ENCODE results near the gene RAB3A.
A peak's percentile ranks its signal among the peaks of the same experiment; 100 is the strongest.

Gene RAB3A

GRCh38 chr19:18203863-18204393, at the start of gene RAB3A:
Gene RAB3A, minus strand, starts transcription at chr19:18204042. Its CDS starts 1,302 bp downstream, at chr19:18202740.
- DNase-seq: peak; percentile 100

- no peak for DNase-seq
Measured at GRCh38 chr19:18253130-18253529, 49.3 kb upstream of the RAB3A start.

- DNase-seq: no peak
Measured at GRCh38 chr19:18252370-18252717, 48.5 kb upstream of the RAB3A start.

GRCh38 chr19:18251587-18252369, 47.9 kb upstream of the RAB3A start:
- DNase-seq: peak; percentile 84

- no peak for DNase-seq
Measured at GRCh38 chr19:18249834-18250233, 46.0 kb upstream of the RAB3A start.

- DNase-seq: no peak
Measured at GRCh38 chr19:18245297-18245696, 41.5 kb upstream of the RAB3A start.

- DNase-seq: peak; percentile 47
Measured at GRCh38 chr19:18239303-18239702, 35.5 kb upstream of the RAB3A start.

- DNase-seq: no peak
Measured at GRCh38 chr19:18234194-18234593, 30.4 kb upstream of the RAB3A start.

DNA sequence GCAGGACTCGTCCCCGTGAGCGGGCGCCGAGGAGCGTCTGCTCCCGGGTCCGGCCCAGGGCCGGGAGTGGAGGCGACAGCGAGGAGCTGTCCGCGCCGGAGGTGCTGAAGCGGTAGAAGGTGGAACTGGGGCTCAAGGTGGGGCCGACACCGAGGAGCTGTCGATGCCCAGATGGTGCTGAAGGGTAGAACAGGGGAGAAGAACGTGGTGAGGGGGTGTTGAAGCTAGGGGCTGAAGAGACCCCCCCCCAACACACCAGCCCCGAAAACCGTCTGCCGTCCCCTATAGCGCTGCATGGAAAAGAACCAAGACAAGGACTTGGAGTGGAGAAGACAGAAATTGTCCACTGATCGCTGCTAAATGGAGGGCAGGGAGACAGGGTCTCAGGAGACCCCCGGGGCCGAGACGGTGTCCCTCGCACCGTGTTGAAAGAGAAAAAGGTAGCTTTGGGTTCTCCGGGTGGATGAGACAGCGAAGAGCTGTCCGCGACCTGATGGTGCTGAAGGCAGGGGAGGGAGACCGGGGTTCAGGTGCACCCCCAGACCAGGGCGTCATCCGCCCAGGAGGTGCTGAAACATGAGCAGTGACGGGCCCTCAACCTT, 29.5 kb upstream of the RAB3A start:
- DNase-seq: peak; percentile 85

DNA sequence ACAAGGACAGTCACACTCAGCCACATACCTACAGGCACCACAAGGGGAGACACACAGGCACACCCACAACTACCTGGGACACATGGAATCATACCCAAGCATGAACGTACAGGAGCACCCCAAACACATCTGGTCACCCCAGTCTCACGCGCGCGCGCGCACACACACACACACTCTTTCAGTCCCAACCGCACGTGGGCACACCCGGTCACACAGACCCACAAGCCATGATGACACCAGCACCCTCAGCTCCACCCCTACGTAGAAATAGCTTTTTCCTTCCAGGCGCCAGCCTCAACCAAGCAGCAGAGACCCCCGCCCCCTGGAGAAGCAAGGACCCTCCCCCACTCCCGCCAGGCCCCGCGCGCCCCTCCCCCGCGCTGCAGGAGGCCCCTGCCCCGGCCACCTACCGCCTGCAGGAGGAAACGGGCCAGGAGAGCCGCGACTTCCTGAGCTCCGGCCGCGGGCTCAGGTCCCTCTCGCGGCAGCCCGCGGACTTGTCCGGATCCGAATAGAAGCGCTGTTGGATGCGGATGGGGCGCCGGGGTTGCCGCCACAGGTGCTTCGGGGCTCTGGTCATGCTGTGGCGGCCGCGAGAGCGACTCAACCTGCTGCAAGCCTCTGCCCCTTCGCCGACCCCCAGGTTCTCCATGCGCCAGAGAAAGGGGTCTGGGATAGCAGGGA, 28.8 kb upstream of the RAB3A start:
- peak; percentile 47 for DNase-seq

DNA sequence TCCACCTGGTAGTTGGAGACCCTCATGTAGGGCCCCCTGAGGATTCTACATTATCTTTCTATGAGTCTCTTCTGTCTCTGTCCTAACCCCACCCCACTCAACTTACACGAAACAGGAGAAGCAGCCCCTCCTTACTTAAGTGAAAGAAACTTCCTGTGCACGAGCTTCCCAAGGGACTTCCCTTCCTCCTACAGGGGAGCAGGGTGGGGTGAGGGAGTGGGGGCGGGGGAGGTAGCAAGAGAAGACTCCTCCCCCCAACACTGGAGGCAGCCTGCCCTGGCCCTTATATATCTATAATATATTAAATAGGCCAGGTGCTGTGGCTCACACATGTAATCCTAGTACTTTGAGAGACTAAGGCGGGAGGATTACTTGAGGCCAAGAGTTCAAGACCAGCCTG, 27.9 kb upstream of the RAB3A start:
- DNase-seq: no peak

GRCh38 chr19:18230941-18231734, 27.3 kb upstream of the RAB3A start:
- no peak for DNase-seq

GRCh38 chr19:18229915-18230314, 26.1 kb upstream of the RAB3A start:
- DNase-seq: no peak

GRCh38 chr19:18229474-18229873, 25.6 kb upstream of the RAB3A start:
- DNase-seq: no peak

- no peak for DNase-seq
Measured at GRCh38 chr19:18227781-18228271, 24.0 kb upstream of the RAB3A start.

GRCh38 chr19:18226956-18227780, 23.3 kb upstream of the RAB3A start:
- DNase-seq: no peak

DNA sequence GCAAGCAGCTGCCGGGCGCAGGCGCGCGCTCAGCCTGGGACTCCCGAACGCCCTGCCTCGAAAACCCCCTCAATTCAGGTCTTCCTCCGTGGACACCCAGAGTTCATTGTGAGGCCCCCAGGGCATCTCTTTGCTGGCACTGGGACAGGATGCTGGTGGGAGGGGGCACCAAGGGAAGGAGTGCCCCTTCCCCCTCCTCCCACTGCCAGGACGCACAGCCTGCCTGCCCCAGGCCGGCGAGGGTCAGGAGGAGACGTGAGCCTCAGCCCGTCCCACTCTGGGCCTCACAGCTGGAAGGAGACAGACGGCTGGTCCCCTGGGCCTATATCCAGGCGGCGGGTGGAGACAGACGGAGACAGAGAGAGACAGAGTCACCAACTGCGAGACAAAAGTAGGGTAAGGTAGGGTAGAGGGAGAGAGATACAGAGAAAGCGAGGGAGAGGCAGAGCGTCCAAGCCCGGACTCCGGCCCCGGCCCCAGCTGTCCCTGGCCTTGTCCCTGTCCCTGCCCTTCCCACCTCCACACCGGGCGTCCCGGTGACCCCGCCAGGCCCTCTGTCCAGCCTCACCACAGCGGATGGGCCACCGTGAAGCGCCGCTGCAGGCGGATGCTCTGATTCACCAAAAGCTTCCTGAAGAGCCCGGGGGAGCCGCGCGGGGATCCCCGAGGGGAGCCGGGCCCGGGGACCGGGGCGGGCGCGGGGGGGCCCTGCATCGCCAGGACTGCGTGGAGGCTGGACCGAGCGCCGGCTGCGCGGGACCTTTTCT, 22.0 kb upstream of the RAB3A start, which contains the start of gene PDE4C:
PDE4C (minus strand) TSS at position 737 of the 767 bp plus-strand sequence; CDS start at position 714, 23 bp downstream.
- no peak for DNase-seq

- no peak for DNase-seq
Measured at GRCh38 chr19:18225355-18225701, 21.5 kb upstream of the RAB3A start.

GRCh38 chr19:18224525-18225354, 20.9 kb upstream of the RAB3A start:
- DNase-seq: peak; percentile 98

Data from hematopoietic multipotent progenitor cell treated with erythropoietin and hydrocortisone succinate and interleukin-3 and kit ligand, for 4 days (in vitro differentiated cells).